Liver (tissue), 3 donors: ENCODE data around the gene KRT75.

Source experiments
- CTCF ChIP-seq: fragments of 150-350 bp; IDR thresholded peaks from 2 replicates; pipeline ENCODE4 v1.5.1; 2017; ENCODE audit warnings: improper control_type of control experiment, low read depth, low read length; ENCODE audit not compliant: missing input control
- EGR1 ChIP-seq, 2 donors: IDR thresholded peaks; 2 replicates each; pipeline ENCODE4 v1.6.1; 2016 to 2018; ENCODE audit warnings: antibody characterized with exemption in 2 of 2, low read depth in 2 of 2
- FOXA1 ChIP-seq: IDR thresholded peaks from 2 replicates; pipeline ENCODE4 v1.6.1; 2016; ENCODE audit warnings: antibody characterized with exemption
- FOXA2 ChIP-seq: IDR thresholded peaks from 2 replicates; pipeline ENCODE4 v1.6.1; 2016; ENCODE audit warnings: antibody characterized with exemption
- GABPA ChIP-seq, 2 donors: IDR thresholded peaks in 1 of 2; conservative IDR thresholded peaks in 1 of 2; 2 replicates each; pipeline ENCODE4 v1.6.1; 2016; ENCODE audit warnings: antibody characterized with exemption in 2 of 2, mild to moderate bottlenecking in 1 of 2, moderate library complexity in 1 of 2
- HNF4G ChIP-seq: IDR thresholded peaks from 2 replicates; pipeline ENCODE4 v1.6.1; 2016; ENCODE audit warnings: antibody characterized with exemption
- MAX ChIP-seq: IDR thresholded peaks from 2 replicates; pipeline ENCODE4 v1.6.1; 2016; ENCODE audit warnings: antibody characterized with exemption
- RAD21 ChIP-seq, 2 donors: IDR thresholded peaks; 2 replicates each; pipeline ENCODE4 v1.6.1; 2016; ENCODE audit warnings: antibody characterized with exemption in 2 of 2, mild to moderate bottlenecking in 2 of 2
- REST ChIP-seq: IDR thresholded peaks from 2 replicates; pipeline ENCODE4 v1.6.1; 2016; ENCODE audit warnings: antibody characterized with exemption, mild to moderate bottlenecking
- RXRA ChIP-seq, 2 donors: IDR thresholded peaks; 2 replicates each; pipeline ENCODE4 v1.6.1; 2017 to 2018; ENCODE audit warnings: antibody characterized with exemption in 2 of 2, mild to moderate bottlenecking in 1 of 2
- SP1 ChIP-seq: IDR thresholded peaks from 2 replicates; pipeline ENCODE4 v1.6.1; 2018; ENCODE audit warnings: antibody characterized with exemption, mild to moderate bottlenecking
- TAF1 ChIP-seq: conservative IDR thresholded peaks from 2 replicates; pipeline ENCODE4 v1.6.1; 2016; ENCODE audit warnings: antibody characterized with exemption, mild to moderate bottlenecking
- YY1 ChIP-seq: IDR thresholded peaks from 2 replicates; pipeline ENCODE4 v1.6.1; 2016; ENCODE audit warnings: antibody characterized with exemption, mild to moderate bottlenecking
- ZBTB33 ChIP-seq: IDR thresholded peaks from 2 replicates; pipeline ENCODE4 v1.6.1; 2016; ENCODE audit warnings: antibody characterized with exemption
- donor health status: healthy.
- donor health status: healthy.

- TF ChIP-seq CTCF (no peak), EGR1 (IDR thresholded peaks at IDR 0.05; ENCODE audit: low read depth in 2 of 2) (no peak), FOXA2 (no peak), TAF1 (no peak), ZBTB33 (no peak), YY1 (no peak), REST (no peak), SP1 (no peak), RAD21 (IDR thresholded peaks at IDR 0.05) (no peak), MAX (no peak), FOXA1 (no peak), GABPA (IDR thresholded peaks at IDR 0.05 in 1 of 2, conservative IDR thresholded peaks at IDR 0.05 in 1 of 2) (no peak), HNF4G (no peak), RXRA (IDR thresholded peaks at IDR 0.05) (no peak)
These were observed 17.9 kb upstream of the KRT75 start, which contains the start of gene KRT6B for GRCh38 chr12:52452101-52452500.
